ENCODE measurements around the gene MOCOS. TPM values are rescaled to one million over a fixed set of nuclear protein-coding genes. Genes with fewer than 3 reads are reported as not detected.
"Not testable (repeated sequence)": the region's sequence is repeated elsewhere in the genome, so short reads cannot be mapped to it uniquely, and the experiment has no call there.

Gene MOCOS
- polyA plus RNA-seq, 6 donors from 2014 or later, result 0.08 TPM; not detected in 5

DNA sequence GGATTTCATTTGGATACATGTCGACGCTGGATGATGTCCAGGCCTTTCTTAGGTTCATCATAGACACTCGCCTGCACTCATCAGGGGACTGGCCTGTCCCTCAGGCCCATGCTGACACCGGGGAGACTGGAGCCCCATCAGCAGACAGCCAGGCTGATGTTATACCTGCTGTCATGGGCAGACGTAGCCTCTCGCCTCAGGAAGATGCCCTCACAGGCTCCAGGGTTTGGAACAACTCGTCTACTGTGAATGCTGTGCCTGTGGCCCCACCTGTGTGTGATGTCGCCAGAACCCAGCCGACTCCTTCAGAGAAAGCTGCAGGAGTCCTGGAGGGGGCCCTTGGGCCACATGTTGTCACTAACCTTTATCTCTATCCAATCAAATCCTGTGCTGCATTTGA is 28.3 kb downstream of the MOCOS start:
- Mint-ChIP-seq H3K9me3 (peaks cover 0 to 2% (median 0%) of the 10 kb centered on the region in 7 donors), H3K4me1 (no peaks in the 10 kb centered on the region), H3K27ac (no peak overlapping the region), H3K4me3 (no peak overlapping the region), H3K27me3 (peaks cover 15 to 45% (median 29%) of the 10 kb centered on the region in 3 donors), H3K36me3 (no peaks in the 10 kb centered on the region)
- DNase-seq (no peak), ATAC-seq (ENCODE audit: low read depth in 2 of 2) (no peak)

DNA sequence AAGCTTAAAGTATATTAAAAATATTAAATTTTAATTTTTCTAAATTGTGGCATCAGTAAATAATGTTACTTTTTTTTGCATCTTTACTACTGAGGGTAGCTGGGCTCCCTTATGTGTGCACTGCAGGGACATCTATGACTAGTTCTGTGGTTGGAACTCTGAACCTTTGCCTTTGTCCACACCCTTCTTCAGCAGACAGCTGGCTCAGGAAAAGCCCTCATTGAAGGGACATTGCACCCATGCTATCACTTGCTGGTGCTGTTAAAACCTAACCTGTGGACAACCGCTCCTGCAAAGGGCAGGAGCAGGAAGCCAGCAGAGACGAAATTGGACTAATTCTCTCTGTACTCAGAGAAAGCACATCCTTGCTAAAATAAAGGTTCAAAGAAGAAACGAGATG is 30.1 kb downstream of the MOCOS start:
- Mint-ChIP-seq H3K4me1 (no peaks in the 10 kb centered on the region), H3K27me3 (peaks cover 15 to 30% (median 21%) of the 10 kb centered on the region in 3 donors), H3K27ac (no peak overlapping the region), H3K9me3 (peaks cover 0 to 2% (median 0%) of the 10 kb centered on the region in 7 donors), H3K4me3 (no peak overlapping the region), H3K36me3 (no peaks in the 10 kb centered on the region)
- no peak for ATAC-seq (ENCODE audit: low read depth in 2 of 2)
- DNase-seq, result no peak

DNA sequence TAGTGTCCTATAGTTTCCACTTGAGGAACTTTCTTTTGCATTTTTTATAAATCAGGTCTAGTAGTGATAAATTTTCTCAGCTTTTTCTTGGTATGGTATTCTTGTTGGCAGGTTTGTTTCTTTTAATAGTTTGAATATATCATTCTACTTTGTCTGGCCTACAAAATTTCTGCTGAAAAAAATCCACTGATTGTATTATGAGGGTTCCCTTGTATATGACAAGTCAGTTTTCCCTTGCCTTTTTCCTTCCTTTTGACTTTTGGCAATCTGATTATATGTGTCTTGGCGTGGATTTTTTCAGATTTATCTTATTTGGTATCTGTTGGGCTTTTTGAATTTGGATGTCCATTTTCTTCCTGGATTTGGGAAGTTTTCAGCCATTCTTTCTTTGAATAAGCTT is 41.9 kb downstream of the MOCOS start:
- ATAC-seq (ENCODE audit: low read depth in 2 of 2) (no peak), DNase-seq (no peak)
- Mint-ChIP-seq H3K9me3 (peaks cover 21 to 89% (median 60%) of the 10 kb centered on the region in 7 donors), H3K4me1 (no peaks in the 10 kb centered on the region), H3K27ac (no peak overlapping the region), H3K36me3 (peaks cover 17 to 47% of the 10 kb centered on the region in 2 donors), H3K27me3 (peaks cover 13 to 31% (median 16%) of the 10 kb centered on the region in 3 donors), H3K4me3 (no peak overlapping the region)

DNA sequence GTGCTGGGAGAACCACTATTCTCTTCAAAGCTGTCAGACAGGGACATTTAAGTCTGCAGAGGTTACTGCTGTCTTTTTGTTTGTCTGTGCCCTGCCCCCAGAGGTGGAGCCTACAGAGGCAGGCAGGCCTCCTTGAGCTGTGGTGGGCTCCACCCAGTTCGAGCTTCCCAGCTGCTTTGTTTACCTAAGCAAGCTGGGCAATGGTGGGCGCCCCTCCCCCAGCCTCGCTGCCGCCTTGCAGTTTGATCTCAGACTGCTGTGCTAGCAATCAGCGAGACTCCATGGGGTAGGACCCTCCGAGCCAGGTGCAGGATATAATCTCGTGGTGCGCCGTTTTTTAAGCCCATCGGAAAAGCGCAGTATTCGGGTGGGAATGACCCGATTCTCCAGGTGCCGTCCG is 53.2 kb downstream of the MOCOS start:
- not testable (repeated sequence) for ATAC-seq (ENCODE audit: low read depth in 2 of 2); H3K36me3 Mint-ChIP-seq; H3K4me1 Mint-ChIP-seq; H3K27ac Mint-ChIP-seq; H3K4me3 Mint-ChIP-seq; DNase-seq
- Mint-ChIP-seq H3K27me3 (peaks cover 22 to 48% (median 43%) of the 10 kb centered on the region in 3 donors), H3K9me3 (peaks cover 4 to 20% (median 12%) of the 10 kb centered on the region in 7 donors)

DNA sequence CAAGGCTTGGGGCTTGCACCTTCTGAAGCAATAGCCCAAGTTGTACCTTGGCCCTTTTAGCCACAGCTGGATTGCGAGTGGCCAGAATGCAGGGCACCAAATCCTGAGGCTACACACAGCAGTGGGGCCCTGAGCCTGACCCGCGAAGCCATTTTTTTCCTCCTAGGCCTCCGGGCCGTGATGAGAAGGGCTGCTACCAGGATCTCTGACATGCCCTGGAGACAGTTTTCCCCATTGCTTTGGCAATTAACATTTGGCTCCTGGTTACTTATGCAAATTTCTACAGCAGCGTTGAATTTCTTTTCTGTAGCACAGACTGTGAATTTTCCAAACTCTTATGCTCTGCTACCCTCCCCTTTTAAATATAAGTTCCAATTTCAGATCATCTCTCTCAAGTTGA is 54.5 kb downstream of the MOCOS start:
- H3K4me1 Mint-ChIP-seq, result no peaks in the 10 kb centered on the region
- peaks cover 28 to 61% (median 57%) of the 10 kb centered on the region in 3 donors for H3K27me3 Mint-ChIP-seq
- no peak overlapping the region for H3K27ac Mint-ChIP-seq
- no peak for DNase-seq
- ATAC-seq (ENCODE audit: low read depth in 2 of 2), result no peak
- no peak overlapping the region for H3K4me3 Mint-ChIP-seq
- H3K9me3 Mint-ChIP-seq, result peaks cover 13 to 32% (median 22%) of the 10 kb centered on the region in 7 donors
- peaks cover 6 to 21% of the 10 kb centered on the region in 2 donors for H3K36me3 Mint-ChIP-seq

DNA sequence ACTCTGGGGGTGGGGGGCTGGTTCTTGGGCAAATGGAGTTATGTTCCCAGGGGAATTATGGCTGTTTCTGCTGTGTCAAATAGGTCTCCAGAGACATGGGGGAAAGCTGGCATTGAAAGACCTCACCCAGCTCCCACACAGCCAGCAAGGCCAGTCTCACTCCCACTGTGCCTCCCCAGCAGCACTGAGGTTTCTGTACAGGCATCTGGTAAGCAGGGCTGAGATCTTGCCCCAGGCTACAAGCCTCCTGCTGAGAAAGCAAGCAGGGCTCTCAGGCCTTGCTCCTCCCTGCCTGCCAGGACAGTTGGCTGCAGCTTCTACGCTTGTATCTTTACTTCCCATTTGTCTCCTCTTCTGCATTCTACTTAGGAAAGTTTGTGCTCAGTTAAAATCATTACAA is 59.7 kb downstream of the MOCOS start:
- ATAC-seq (ENCODE audit: low read depth in 2 of 2), result no peak
- Mint-ChIP-seq H3K4me3 (no peak overlapping the region), H3K36me3 (peaks cover 10 to 36% of the 10 kb centered on the region in 2 donors), H3K4me1 (peaks cover 6 to 8% (median 6%) of the 10 kb centered on the region in 3 donors), H3K27me3 (peaks cover 33 to 77% (median 63%) of the 10 kb centered on the region in 3 donors), H3K27ac (no peak overlapping the region), H3K9me3 (peaks cover 21 to 45% (median 30%) of the 10 kb centered on the region in 7 donors)
- DNase-seq, result no peak

DNA sequence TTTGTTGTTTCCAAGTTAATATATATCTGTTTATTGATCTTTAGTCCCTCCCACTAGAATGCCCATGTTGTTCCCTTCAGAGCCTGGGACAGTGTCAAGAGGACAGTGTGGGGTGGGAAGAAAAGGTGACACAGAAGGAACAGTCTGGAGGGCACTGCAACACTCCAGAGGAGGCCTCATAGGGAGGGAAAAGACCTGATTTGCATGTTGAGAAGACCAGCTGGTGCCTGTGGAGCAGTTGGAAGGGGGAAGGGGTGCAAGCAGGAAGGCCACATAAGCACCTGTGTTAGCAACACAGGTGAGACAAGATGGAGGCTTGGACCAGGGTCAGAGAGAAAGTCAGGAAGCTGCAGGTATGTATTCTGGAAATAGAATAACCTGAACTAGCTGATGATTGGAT is 62.1 kb downstream of the MOCOS start:
- Mint-ChIP-seq H3K27ac (peak overlapping the region in 1 of 6 donors; percentile 3), H3K4me1 (peaks cover 6 to 8% (median 6%) of the 10 kb centered on the region in 3 donors), H3K27me3 (peaks cover 24 to 70% (median 58%) of the 10 kb centered on the region in 3 donors), H3K9me3 (peaks cover 17 to 36% (median 27%) of the 10 kb centered on the region in 7 donors), H3K4me3 (no peak overlapping the region), H3K36me3 (peaks cover 6 to 36% of the 10 kb centered on the region in 2 donors)
- DNase-seq (no peak), ATAC-seq (ENCODE audit: low read depth in 2 of 2) (no peak)

DNA sequence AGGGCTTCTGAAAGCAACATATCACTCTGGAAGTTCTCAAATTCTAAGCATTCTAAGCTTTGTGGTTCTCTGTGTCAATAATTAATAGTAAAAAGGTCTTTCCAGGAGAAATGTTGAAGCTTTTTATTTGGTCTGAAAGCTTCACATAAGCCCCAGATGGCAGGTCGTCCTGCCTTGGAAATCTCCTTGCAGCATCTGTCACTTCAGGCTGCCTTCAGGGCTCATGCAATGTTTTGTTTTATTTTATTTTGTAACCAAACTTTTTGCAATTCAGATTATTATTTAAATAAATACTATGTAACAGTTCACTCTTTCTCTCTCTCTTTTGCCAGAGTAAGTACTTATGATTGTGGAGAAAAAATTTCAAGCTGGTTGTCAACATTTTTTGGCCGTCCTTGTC is 63.5 kb downstream of the MOCOS start:
- Mint-ChIP-seq H3K36me3 (peaks cover 6 to 26% of the 10 kb centered on the region in 2 donors), H3K27ac (no peak overlapping the region), H3K27me3 (peaks cover 30 to 62% (median 44%) of the 10 kb centered on the region in 3 donors), H3K9me3 (peaks cover 13 to 26% (median 16%) of the 10 kb centered on the region in 7 donors), H3K4me3 (no peak overlapping the region), H3K4me1 (peaks cover 6 to 8% (median 6%) of the 10 kb centered on the region in 3 donors)
- no peak for DNase-seq
- ATAC-seq (ENCODE audit: low read depth in 2 of 2), result no peak

DNA sequence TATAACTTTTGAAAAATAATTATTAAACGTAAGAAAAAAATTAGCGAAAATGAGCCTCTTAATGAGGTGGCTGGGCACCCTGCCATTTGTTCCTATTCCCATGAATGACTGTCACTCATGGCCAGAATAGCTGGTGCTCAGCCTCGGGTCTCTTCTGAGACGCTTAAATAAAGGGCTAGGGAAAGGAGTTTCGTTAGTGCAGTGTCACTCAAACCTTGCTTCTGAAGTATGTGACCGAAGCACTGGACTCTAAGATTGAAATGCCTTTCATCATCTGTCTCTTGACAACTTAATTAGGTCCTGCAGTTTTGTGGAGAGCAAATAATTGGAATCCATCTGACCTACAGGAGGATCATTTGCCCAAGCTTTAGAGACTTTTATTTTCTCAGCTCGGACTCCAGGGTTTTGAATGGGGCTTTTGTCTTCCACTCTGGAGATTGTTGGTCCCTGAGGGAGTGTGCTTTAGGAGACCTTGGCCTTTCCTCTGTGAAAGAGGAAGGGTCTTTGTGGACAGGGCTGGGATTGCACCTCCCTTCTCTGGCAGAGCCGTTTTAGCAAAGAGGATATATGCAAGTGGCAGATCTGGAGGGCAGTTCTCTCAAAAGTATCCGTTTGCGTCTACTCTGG is 67.9 kb downstream of the MOCOS start:
- Mint-ChIP-seq H3K4me1 (no peaks in the 10 kb centered on the region), H3K27ac (no peak overlapping the region), H3K4me3 (no peak overlapping the region), H3K9me3 (peaks cover 0 to 2% (median 0%) of the 10 kb centered on the region in 7 donors), H3K36me3 (no peaks in the 10 kb centered on the region), H3K27me3 (peaks cover 23 to 30% (median 26%) of the 10 kb centered on the region in 3 donors)
- no peak for ATAC-seq (ENCODE audit: low read depth in 2 of 2)
- DNase-seq, result no peak

DNA sequence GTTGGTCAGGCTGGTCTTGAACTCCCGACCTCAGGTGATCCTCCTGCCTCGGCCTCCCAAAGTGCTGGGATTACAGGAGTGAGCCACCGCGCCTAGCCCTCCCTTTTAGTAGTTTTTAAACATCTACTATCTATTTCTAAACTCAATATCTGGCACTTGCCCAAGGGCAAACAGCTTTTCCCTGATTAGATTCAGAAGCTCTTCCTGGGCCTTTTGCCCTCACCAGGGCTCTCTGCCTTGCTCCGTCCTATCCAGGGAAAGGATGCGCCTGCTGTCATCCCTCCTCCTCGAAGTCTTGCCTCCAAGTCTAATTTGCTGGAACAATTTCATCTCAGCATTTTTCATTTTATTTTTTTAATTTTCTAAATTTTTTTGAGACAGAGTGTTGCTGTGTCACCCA is 68.8 kb downstream of the MOCOS start:
- Mint-ChIP-seq H3K4me3 (no peak overlapping the region), H3K27ac (no peak overlapping the region), H3K4me1 (no peaks in the 10 kb centered on the region), H3K27me3 (peaks cover 23 to 34% (median 26%) of the 10 kb centered on the region in 3 donors), H3K36me3 (no peaks in the 10 kb centered on the region), H3K9me3 (peaks cover 0 to 2% (median 0%) of the 10 kb centered on the region in 7 donors)
- ATAC-seq (ENCODE audit: low read depth in 2 of 2), result no peak
- no peak for DNase-seq

DNA sequence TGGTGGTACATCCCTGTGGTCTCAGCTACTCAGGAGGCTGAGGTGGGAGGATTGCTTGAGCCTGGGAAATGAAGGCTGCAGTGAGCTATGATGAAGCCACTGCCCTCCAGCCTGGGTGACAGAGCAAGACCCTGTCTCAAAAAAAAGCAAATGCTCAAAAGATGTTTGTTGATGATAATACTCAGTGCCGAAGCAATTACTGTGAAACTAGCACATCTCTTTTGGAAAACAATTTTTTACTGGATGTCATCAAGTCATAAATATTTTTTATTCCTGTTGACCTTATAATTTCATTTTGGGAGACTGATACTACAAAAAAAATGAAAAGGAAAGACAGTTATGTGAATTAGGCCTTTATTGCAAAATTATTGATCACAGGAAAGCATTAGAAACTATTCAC is 75.7 kb downstream of the MOCOS start:
- no peak overlapping the region for H3K4me3 Mint-ChIP-seq
- no peaks in the 10 kb centered on the region for H3K36me3 Mint-ChIP-seq
- no peaks in the 10 kb centered on the region for H3K4me1 Mint-ChIP-seq
- DNase-seq (no peak), ATAC-seq (ENCODE audit: low read depth in 2 of 2) (no peak)
- no peak overlapping the region for H3K27ac Mint-ChIP-seq
- peaks cover 0 to 2% (median 0%) of the 10 kb centered on the region in 7 donors for H3K9me3 Mint-ChIP-seq
- H3K27me3 Mint-ChIP-seq, result peaks cover 8 to 29% (median 18%) of the 10 kb centered on the region in 3 donors

DNA sequence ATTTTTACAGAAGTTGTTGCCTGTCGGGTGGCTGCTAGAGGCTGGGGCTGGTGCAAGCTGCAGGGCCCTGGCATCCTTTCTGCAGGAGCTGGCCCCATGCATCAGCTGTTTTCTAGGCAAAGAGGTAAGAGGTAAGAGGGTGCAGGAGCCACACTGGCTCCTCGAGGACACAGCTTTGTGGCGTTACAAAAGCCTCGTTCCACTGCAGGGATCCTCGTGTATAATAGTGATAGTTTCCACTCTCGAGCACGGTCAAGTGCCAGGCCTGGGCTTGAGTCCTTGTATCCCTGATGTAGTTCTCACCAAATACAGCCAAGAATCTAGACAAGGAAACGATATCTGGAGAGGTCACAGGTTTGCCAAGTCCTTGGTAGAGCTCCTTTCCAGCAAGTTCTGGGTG is 77.0 kb downstream of the MOCOS start:
- ATAC-seq (ENCODE audit: low read depth in 2 of 2) (no peak), DNase-seq (no peak)
- H3K27me3 Mint-ChIP-seq, result peaks cover 9 to 36% (median 22%) of the 10 kb centered on the region in 3 donors
- H3K9me3 Mint-ChIP-seq, result peaks cover 0 to 2% (median 0%) of the 10 kb centered on the region in 7 donors
- H3K27ac Mint-ChIP-seq, result no peak overlapping the region
- no peaks in the 10 kb centered on the region for H3K4me1 Mint-ChIP-seq
- no peaks in the 10 kb centered on the region for H3K36me3 Mint-ChIP-seq
- no peak overlapping the region for H3K4me3 Mint-ChIP-seq

DNA sequence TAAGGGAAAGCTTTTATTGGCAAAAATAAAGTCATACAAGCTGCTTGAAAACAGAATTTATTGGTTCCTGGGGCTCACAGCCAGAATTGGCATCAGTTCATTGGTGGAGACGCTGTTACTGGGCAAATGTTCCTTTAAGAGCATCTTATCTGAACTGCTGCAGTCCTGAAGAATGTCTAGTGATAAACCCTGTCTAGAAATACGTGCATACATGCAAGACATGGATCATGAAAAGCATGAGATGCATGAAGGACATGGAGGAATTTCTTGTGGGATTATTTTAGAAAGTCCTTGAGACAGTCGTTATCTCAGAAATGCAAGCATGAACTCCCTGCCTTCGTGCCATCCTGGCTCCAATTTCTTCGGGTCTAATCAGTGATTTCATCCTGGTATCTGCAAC is 77.7 kb downstream of the MOCOS start:
- ATAC-seq (ENCODE audit: low read depth in 2 of 2), result no peak
- H3K36me3 Mint-ChIP-seq, result no peaks in the 10 kb centered on the region
- H3K27me3 Mint-ChIP-seq, result peaks cover 16 to 44% (median 23%) of the 10 kb centered on the region in 3 donors
- H3K4me1 Mint-ChIP-seq, result no peaks in the 10 kb centered on the region
- H3K9me3 Mint-ChIP-seq, result peaks cover 0 to 2% (median 0%) of the 10 kb centered on the region in 7 donors
- H3K27ac Mint-ChIP-seq, result no peak overlapping the region
- DNase-seq, result no peak
- no peak overlapping the region for H3K4me3 Mint-ChIP-seq

DNA sequence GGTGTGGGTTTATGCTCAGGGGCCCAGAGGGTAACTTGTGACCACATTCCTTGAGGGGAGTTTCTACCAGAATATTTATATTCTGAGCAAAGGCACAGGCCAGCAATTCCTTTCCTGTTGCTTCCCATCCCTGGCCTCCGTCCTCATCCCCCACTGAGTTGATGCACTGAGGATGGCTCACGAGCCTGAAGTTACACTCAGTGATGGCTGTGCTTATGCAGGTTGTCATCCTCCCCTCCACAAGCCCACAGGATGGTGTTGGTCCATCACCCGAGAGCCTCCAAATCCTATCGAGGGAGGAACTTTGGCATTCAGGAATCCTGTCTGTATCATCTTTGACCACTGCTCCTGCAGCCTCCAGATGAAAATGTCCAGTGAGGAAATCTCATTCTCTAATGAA is 81.9 kb downstream of the MOCOS start:
- Mint-ChIP-seq H3K9me3 (no peaks in the 10 kb centered on the region), H3K4me1 (no peaks in the 10 kb centered on the region)
- ATAC-seq (ENCODE audit: low read depth in 2 of 2), result no peak

More for the DNA sequence above, 81.9 kb downstream of the MOCOS start:
- Mint-ChIP-seq H3K36me3 (no peaks in the 10 kb centered on the region), H3K27me3 (peaks cover 23 to 43% (median 32%) of the 10 kb centered on the region in 3 donors), H3K4me3 (no peak overlapping the region), H3K27ac (no peak overlapping the region)
- no peak for DNase-seq
